GM12874 (cell line): ENCODE measurements around the gene CEP350.

Experiments
- TF ChIP-seq, protein P1 (sequence below): IDR thresholded peaks from 2 replicates; pipeline ENCODE4 v1.5.1; 2011; ENCODE audit warnings: low read depth, mild to moderate bottlenecking, control low read depth, low read length, moderate library complexity; ENCODE audit not compliant: insufficient read depth

The CEP350 gene

DNA sequence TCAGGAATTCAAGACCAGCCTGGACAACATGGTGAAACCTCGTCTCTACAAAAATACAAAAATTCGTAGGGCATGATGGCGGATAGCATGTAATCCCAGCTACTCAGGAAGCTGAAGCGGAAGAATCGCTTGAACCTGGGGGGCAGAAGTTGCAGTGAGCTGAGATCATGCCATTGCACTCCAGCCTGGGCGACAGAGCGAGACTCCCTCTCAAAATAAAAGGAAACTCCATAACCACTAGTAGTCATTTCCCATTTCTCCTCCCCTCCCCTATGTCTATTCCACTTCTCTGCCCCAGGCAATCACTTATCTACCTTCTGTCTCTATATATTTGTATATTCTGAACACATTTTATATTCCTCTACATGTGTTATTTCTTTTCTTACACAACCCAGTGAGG lies 4.0 kb upstream of the CEP350 start:
- TF ChIP-seq, protein P1, sequence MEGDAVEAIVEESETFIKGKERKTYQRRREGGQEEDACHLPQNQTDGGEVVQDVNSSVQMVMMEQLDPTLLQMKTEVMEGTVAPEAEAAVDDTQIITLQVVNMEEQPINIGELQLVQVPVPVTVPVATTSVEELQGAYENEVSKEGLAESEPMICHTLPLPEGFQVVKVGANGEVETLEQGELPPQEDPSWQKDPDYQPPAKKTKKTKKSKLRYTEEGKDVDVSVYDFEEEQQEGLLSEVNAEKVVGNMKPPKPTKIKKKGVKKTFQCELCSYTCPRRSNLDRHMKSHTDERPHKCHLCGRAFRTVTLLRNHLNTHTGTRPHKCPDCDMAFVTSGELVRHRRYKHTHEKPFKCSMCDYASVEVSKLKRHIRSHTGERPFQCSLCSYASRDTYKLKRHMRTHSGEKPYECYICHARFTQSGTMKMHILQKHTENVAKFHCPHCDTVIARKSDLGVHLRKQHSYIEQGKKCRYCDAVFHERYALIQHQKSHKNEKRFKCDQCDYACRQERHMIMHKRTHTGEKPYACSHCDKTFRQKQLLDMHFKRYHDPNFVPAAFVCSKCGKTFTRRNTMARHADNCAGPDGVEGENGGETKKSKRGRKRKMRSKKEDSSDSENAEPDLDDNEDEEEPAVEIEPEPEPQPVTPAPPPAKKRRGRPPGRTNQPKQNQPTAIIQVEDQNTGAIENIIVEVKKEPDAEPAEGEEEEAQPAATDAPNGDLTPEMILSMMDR = no peak

DNA sequence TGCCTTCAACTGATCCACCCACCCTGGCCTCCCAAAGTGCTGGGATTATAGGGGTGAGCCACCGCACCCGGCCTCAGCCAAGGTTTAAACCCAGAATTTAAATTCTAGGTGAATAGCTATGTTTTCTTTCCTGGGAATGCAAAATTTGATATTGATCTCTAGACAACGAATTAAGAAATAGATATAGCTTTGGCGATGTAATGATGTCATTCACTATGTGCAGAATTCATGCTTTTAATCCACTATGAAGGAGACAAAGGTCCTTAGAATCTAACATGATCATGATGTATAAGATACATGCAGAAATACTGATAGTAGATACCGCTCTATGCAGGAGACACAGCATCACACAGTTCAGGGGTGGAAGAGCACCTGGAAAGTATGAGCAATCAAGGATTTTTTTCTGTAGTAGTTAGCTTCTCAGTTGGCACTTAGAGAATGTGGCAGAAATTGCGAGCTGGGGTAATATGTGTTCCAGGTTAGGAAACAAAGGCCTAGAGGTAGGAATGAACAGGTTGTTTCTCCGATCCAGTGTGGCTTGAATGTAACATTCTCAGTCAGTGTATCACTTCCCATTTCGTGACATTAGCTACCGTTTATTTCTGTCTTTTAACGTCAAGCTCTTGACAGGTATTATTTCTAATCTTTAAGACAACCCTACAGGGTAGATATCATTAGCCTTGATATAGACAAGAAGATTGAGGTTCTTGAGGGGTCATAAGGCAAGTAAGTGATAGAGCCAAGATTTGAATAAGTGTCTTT lies 3.0 kb upstream of the CEP350 start:
- TF ChIP-seq, protein P1 = no peak

DNA sequence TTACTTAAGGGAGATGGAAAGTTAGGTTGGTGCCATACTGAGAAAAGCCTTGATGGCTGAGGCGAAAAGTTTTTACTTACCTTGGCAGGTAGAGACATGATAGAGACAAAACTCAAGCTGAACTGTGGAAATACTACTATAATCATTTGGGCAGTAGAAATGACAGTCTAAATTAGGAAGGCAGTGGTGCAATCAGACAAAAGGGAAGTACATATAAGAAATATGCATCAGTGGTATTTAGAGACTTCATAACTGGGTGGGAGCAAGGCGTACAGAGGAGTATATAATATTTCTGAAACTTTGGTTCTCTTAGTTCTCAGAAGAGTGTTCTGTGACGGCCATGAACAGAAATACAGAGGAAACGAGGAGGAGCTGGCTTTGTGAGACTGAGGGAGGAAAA lies 2.4 kb upstream of the CEP350 start:
- TF ChIP-seq, protein P1 = no peak

DNA sequence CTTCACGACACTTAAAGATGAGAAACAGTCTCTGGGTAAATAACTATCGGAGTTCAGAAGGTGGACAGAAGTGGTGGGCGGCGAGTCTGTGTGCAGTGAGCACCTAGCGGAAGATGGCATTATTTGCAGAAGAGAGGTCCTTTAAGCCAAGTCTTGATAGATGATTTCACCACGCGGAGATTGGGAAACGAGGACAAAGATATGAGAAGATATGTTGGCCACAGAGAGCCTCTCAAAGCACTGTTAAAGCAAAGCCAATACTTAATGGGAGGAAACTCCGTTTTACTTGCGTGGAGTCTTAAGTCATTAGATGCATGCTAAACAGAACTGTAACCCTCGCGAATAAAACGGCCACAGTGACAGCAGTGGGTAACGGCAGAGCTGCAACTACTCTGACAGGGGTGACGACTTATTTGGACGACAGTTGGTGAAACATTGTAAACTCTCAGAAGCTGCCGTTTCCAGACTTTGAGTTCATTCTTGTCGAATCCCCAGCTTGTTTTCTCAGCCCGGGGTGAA lies 577 bp upstream of the CEP350 start:
- TF ChIP-seq, protein P1 = peak; percentile 33; the same call in 1 of the 2 replicates

GRCh38 chr1:179955287-179955680 lies 674 bp downstream of the CEP350 start:
- TF ChIP-seq, protein P1 = no peak

DNA sequence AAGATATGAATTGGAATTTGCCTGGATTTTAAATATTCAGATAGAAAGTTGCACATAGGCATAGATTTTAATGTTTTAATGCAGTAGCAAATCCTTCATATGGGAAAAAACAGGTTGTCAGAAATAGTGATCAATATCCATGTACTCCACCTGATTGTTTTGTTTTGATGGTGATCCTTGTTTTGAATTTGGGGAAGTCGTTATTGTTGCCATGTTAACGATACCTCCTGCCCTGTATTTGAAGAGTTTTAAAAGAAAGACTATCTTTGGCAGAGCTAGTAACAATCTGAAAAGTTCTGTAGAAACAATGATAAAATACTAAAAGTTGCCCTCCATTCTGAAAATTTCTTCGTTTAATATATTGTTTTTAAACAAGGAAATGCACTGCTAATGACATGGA lies 1.1 kb downstream of the CEP350 start:
- TF ChIP-seq, protein P1 = no peak

GRCh38 chr1:179958359-179958758 lies 3.7 kb downstream of the CEP350 start:
- TF ChIP-seq, protein P1 = no peak
